Testis (tissue), 2 donors: Measurements from ENCODE around the gene ARPP21.

Experiments
- POLR2A ChIP-seq: fragments of 450-650 bp; IDR thresholded peaks from one replicate; pipeline ENCODE4 v1.6.1; 2017; ENCODE audit warnings: antibody characterized with exemption, mild to moderate bottlenecking, moderate library complexity
- TF ChIP-seq, protein P1 (sequence below), 3 experiments: fragments of 450-650 bp in 2 of 3; fragments of 200-600 bp in 1 of 3; sonication (generic) in 1 of 3; IDR thresholded peaks; one replicate each; pipeline ENCODE4 v1.5.1; 2016 to 2019; ENCODE audit warnings: antibody characterized with exemption in 3 of 3, mild to moderate bottlenecking in 2 of 3, moderate library complexity in 1 of 3

DNA sequence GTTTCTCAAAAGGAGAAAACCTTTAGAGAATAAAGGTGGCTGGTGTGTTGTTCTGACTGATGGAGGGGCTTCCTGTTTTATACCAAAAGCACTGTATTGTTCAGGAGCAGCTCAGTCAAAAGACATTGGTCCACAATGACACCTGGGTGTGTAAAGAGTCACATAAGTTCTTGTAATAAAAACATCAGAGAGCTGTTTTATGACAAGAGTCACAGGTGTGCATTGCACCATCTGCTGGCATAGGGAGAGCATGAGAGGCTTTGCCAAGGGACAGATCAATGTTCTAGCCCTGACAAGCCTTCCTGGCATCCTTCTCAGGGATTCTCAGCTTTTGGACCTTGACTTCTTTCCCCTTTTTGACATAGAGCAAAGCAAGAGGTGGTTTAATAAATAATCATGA, 20.4 kb downstream of the ARPP21 start:
- TF ChIP-seq, protein P1, sequence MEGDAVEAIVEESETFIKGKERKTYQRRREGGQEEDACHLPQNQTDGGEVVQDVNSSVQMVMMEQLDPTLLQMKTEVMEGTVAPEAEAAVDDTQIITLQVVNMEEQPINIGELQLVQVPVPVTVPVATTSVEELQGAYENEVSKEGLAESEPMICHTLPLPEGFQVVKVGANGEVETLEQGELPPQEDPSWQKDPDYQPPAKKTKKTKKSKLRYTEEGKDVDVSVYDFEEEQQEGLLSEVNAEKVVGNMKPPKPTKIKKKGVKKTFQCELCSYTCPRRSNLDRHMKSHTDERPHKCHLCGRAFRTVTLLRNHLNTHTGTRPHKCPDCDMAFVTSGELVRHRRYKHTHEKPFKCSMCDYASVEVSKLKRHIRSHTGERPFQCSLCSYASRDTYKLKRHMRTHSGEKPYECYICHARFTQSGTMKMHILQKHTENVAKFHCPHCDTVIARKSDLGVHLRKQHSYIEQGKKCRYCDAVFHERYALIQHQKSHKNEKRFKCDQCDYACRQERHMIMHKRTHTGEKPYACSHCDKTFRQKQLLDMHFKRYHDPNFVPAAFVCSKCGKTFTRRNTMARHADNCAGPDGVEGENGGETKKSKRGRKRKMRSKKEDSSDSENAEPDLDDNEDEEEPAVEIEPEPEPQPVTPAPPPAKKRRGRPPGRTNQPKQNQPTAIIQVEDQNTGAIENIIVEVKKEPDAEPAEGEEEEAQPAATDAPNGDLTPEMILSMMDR (IDR thresholded peaks at IDR 0.05) = no peak
- TF ChIP-seq POLR2A = no peak
